HG02840 (cell line): ENCODE data around the gene JAK1.

Experiments used
- ATAC-seq: cut with Tn5 transposase; IDR thresholded peaks from one replicate; pipeline ENCODE4 v1.9.1; 2021; ENCODE audit warnings: mild to moderate bottlenecking, moderate library complexity, moderate number of reproducible peaks; ENCODE audit not compliant: unreplicated experiment, low FRiP score

JAK1 gene

DNA sequence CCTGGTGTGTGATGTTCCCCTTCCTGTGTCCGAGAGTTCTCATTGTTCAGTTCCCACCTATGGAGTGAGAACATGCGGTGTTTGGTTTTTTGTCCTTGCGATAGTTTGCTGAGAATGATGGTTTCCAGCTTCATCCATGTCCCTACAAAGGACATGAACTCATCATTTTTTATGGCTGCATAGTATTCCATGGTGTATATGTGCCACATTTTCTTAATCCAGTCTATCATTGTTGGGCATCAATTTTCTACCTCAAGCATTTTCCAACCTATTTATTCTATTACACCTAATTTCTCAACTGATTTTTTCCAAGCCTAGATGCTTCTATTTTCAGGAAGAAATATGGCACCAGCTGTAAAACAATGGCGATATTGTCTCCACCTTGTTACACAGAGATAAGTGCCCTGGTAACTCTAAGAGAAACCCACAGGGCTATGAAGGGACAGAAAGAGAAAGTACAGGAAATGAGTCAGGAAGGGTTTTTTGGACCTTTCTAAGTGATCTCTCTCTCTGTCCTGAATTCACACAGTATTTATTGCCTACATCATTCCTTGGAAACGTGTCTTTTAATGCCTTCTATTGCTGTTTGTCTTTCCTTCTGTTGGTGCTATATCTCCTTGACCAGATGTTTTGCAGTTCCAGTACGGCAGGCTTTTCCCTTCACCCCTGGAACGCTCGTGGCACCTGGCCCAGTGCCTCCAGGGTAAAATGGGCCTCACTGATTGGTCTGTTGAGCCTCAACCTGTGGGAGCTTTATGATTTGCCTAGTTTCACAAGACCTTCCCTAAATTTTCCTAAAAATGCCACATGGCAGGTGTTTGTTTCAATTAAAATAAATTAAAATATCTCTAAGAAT is 14.6 kb upstream of the JAK1 start:
- no peak for ATAC-seq

DNA sequence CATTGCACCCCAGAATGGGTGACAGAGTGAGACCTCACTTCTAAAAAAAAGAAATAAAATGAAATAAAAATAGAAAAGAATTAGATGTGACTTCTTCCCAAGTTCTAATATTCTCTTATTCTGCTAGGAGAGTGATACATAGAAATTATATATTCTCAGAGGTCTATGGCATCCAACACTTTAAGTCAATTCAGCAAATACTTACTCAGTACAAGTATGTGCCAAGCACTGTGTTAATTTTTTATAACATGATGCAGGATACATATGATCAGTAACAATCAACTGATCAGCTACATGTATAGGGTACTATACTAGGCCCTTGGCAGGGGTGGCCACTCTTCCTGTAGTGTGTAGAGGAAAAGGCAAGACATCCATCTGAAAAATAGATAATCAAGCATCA is 13.0 kb upstream of the JAK1 start:
- ATAC-seq, result no peak

DNA sequence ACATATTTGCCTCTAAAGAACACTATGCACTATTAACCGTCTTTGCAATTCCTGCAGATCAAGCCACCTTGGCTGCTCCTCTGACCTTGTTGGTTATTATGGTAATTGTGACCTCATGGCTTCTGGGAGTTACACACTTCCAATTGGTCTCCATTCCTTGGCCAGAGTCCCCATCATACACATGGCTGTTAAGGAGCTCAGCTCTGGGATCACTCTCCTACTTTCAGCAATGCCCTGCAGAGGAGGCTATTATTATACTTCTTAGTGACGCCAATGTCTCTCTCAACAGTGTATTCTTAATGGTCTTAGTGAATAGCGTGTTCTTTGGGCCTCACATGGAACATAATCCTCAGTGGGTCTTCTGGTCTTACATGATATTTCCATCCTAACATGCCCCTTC is 10.0 kb upstream of the JAK1 start:
- no peak for ATAC-seq

DNA sequence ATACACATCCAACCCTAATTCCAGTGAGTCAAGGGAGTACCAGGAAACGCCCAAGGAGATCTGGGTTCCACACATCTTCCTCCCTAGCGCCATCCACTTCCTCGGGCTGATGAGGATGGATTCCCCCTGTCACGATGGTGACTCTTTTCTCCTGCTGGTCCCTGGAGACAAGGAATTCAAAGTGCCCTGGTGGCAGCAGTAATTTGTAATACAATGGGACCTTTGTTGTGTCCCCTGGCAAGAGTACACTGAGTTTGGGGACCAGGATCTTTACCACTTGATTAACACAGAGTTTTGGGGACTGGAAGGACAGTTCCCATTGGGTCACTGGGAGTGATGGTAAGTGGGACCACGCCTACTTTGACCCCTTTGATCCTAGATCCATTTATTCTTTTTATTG is 9.4 kb upstream of the JAK1 start:
- no peak for ATAC-seq

DNA sequence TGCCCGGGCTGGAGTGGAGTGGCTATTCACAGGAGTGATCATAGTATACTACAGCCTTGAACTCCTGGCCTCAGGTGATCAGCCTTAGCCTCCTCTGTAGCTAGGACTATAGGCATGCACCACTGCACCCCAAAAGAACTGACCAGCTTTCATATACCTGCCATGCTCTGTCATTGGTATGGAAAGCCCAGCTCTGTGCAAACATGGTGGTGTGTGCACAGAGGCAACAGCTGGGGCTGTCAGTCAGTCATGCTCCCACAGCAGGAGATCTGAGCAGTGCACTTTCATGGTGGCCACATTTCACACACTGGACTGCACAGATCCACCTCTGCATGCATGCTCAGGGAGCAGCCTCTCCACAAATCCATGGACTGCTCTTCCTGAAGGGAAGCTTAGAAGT is 8.8 kb upstream of the JAK1 start:
- ATAC-seq, result no peak

DNA sequence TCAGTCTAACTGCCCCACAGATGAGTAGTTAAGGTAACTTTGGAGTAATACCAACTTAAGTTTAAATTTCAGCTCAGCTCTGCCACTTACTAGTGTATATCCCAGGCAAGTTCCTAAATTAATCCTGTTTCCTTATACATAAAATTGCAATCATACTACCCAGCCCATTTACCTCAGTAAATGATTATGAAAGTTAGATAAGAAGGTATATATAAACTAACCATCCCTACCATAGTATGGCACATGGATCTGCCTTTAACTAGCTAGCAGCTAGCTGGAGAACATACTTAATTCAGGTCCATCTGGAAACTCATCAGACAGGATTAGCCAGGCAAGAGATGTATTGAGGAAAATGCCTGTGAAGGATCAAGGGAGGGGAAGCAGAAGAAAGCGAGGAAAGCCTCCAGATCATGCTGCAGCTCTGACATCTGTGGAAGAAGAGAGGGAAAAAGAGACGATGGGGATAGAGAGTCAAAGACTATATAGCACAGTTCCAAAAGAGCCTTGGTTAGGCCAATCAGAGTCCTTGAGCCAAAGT is 8.0 kb upstream of the JAK1 start:
- no peak for ATAC-seq

DNA sequence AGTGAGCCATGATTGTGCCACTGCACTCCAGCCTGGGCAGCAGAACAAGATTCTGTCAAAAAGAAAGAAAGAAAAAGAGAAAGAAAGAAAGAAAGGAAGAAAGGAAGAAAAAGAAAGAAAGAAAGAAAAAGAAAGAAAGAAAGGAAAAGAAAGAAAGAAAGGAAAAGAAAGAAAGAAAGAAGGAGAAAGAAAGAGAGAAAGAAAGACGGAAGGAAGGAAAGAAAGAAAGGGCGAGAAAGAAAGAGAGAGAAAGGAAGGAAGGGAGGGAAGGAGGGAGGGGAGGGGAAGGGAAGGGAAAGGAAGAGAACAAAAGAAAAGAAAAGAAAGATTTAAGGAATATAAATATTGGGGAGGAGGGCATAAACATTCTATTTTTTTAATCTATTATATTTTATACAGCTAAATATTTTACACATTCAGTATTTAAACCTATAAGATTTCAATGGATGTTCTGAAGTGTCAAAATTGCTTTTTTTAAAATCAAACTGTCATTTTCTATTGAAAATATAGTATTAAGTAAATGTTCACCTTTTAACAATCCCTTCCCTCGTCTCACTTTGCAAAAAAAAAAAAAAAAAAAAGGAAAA is 6.8 kb upstream of the JAK1 start:
- no peak for ATAC-seq

DNA sequence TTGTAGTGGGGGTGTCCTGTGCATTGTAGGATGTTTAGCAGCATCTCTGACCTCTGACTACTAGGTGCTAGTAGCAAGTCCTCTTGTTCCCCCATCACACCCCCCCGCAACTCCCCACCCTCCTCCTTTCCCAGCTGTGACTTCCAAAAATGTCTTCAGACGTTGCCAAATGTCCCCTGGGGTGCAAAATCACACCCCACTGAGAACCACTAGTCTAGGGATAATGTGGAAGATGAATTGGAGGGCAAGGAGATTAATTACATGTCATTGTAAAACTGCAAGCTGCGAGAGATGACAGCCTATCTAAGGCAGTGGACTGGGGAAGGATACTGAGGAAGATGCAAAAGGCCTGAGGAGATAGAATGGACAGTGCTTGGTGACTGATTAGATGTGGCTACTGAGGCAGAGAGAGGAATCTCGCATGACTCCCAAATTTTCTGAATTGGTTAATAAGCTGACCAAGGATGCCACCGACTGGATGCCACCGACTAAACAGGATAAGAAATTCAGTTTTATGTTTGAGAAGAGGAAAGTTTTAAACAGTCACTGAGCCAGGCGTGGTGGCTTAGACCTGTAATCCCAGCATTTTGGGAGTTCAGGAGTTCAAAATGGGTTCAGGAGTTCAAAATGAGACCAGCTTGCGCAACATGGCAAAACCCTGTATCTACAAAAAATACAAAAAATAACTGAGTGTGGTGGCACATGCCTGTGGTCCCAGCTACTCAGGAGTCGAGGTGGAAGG is 3.1 kb upstream of the JAK1 start:
- ATAC-seq, result no peak

DNA sequence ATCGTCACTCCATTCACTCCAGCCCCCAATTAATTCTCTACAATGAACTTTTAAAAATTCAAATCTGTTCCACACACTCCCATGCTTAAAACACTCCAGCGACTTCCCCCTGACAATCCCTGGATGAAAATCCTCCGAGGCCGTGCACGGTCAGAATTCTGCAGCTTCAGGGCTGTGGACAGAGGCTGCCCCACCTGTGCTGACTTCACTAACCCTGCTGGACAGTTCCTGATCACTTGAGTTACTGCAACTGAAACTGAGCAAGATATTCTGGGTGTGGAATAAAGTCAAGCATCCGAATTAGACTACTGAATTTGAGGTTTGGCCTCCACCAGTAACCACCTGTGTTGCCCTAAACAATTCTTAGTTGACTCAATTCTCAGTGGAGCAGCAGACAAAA is 1.0 kb upstream of the JAK1 start:
- no peak for ATAC-seq

DNA sequence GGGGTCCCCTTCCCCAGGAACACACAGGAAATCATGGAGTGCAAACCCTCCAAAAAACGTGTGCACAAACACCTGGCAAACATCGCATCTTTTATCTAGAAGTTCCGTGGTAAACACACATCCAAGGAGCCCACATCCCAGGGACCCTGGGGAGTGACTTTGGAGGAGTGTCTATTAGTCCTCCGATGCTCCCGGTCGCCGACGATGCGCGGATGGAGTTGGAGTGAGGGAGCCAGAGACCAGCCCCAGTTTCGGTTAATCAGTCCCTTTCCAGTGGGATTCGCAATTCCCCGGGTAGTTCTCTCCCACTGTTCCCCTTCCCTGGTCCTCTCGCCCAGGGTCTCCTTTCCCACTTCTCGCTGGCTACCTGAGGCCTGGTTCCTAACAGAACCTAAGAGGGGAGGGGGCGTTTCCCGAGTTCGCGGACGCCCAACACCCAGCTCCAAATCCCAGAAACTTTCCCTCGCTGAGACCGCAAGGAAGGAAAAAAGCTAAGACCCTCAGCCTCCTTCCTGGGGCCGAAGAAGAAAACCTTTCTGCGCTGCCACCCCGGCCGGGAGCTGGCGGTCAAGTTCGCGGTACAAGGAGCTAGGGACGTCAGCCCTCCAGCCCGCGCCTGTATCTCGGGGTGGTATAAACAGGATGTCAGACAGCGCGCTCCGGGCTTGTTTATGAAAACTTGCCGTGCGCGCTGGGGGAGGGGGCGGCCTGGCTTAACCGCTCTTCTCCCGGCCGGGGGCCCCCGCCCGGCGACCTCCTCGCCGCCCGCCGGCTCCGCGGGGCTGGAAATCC is 787 bp downstream of the JAK1 start:
- peak; percentile 54 for ATAC-seq

DNA sequence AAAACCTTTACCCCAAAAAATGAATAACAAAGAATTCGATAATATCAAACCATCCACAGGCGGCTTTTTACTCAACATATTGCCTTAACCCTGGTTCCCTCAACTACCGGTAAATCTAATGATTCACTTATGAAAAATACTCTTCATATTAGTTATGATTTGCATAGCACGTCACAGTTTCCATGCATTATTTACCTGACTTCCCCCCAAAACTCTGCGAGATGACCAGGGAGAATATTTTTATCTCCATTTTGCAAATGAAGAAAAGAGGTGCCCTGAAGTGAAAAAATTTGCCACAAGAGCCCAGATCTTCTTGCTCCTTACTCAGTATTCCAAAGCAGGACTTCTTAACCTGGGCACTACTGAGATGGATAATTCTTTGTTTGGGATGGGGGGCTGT is 2.9 kb downstream of the JAK1 start:
- no peak for ATAC-seq

DNA sequence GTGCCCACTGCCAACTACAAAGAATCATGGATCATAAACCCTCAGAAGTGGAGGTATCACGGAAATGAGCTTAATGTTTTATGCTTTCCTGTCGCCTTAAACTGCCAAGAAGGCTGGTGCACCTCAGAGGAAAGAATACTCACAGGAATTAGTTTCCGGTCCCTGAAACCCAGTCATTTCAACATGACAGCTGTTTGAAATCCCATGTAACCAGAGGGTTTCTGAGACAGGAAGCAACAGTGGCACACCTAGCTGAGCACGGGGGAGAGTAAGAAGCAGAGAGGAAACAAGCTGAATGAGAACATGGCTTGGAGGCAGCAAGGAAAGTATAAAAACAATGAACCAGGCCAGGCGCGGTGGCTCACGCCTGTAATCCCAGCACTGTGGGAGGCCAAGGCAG is 3.9 kb downstream of the JAK1 start:
- ATAC-seq, result no peak

DNA sequence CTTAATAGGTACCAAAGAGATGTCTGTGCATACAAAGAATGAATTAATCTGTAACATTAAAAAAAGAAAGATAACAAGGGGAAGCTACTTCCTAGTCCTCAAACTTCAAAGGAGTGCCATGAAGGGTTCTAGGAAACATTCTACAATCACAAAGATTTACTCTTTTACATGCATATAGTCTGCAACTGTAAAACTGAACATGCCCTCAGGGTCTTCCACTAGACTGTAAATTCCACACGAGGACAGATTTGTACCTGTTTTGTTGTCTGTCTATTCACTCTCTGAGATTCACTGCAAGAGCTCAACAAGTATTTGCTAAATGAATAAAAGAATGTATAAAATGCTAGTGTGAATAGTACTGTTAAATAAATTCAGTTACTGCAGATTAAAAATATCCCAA is 4.4 kb downstream of the JAK1 start:
- ATAC-seq, result no peak

DNA sequence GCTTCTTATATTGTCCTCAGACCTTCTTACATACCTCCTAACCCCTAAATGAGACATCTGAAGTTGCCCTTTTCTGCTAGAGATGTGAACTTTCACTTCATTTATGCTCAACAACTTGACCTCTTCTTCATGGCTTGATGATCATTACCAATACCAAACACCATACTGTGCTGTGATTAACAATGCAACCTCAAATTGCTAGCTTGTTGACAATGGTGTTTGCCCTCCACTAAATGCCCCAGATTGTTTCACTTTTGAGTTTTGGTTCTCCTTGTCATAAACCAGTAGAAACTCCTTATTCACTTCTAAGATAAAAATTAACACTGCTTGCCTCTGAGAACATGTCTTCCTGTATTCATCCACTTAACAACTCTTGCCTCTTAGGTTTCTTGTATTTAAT is 5.6 kb downstream of the JAK1 start:
- peak; percentile 40 for ATAC-seq

DNA sequence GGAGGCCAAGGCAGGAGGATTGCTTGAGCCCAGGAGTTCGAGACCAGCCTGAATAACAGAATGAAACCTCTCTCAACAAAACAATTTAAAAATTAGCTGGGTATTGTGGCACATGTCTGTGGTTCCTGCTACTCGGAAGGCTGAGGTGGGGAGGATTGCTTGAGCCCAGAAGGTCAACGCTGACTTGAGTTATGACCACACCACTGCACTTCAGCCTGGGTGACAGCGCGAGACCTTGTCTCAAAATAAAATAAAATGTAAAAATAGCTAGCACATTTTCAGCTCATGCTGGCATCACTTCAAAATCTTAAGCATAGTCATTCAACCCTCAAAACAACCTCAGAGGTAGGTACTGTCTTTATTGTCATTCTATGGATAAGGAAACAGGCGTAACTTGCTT is 6.4 kb downstream of the JAK1 start:
- ATAC-seq, result no peak

DNA sequence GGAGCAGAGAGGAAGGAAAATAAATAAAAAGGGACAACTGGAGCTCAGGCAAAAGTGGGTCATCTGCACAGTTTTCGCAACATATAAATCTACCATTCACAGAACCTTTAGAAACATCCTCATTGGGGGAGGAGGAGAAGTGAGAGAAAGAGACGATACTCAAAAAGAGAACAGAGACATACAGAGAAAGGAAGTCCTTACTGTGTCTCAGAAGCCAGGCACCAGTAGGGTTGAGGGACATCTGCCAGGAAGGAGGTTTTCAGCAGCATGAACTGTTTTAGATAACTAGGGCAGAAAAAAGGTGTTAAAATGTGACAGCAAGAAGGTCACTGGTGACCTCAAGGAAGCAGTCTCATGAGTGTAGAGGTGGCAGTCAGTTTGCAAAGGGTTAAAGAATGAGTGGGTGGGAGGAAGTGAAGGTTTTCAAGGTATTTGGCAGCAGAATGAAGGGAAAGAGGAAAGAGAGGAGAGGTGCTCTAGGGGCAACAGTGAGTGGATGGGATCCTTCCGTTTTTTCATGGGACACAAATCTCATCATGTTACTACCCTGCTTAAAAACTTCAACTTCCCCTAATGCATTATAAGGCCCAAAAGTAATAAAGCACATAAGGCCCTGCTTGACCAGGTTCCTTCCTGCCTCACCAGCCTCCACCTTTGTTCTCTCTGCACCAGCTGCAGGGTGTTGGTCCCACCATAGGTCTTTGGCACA is 9.5 kb downstream of the JAK1 start:
- peak; percentile 84 for ATAC-seq

DNA sequence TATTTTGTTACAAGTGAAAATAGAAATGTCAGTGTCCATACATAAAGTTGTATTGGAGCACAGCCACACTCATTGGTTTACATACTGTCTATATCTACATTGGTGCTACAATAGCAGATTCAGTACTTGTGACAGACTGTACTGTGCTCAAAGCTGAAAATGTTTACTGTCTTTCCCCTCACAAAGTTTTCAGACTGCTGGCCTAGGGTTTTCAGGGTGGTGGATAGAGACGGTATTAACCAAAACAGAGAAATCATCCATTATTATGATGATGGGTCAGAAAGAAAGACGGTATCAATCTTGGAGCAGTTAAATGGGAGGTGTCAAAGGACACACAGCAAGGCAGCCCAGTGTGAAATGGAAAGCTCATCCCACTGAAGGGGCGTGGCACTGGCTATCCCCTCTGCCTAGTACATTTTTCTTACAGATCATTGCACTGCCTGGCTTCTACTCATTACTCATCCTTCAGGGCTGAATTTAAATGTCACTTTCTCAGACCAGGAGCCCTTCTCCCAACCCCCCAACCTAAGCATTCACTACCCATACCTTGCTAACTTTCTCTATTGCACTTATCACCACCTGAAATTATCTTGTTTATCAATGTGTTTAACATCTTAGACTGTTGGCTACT is 10.2 kb downstream of the JAK1 start:
- peak; percentile 3 for ATAC-seq

DNA sequence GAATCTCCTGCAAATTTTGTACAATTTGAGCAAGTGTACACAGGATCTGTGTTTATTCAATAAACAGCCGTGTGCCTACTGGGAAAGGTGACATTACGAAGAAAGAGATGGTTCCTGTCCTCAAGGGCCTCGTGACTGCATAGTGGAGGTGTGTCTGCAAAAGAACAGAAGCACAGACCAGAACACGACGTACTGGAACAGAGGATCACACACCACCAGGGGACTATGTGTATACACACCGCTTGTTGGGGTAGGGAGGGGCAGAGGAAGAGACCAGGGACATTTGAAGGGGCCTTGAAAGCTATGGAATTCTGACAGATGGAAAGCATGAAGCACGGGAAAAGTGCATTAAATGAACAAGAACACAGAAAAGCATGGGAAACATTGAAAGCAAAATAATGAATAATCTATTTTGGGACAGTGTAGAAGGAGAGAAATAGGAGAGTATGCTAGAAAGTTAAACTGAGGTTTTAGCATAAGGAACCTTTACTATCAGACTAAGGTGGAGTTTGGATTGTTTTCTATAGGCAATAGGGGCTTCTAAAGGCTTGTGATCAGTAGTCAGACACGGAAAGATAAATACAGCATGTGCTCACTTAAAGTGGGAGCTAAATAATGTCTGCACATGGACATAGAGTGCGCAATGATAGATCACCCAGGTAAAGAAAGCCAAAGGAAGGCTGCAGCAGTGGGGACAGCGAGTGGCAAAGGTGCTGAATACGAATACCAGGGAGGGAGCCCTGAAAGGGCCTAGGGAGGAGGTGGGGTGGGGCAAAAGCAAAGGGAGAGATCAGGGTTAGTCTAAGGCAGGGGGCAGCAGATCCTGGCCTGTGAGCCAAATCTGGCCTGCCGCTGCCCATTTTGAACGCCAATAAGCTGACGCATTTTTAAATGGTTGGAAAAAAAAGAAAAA is 11.0 kb downstream of the JAK1 start:
- no peak for ATAC-seq
